GM19193 (cell line): Measurements from ENCODE around the gene CYB5B.
A peak's percentile ranks its signal among the peaks of the same experiment; 100 is the strongest.

Source experiments
- POLR2A ChIP-seq: IDR thresholded peaks from 4 replicates; pipeline ENCODE4 v1.6.1; 2011; ENCODE audit not compliant: insufficient read depth, insufficient read length; ENCODE audit errors: extremely low read depth

CYB5B gene, protein sequence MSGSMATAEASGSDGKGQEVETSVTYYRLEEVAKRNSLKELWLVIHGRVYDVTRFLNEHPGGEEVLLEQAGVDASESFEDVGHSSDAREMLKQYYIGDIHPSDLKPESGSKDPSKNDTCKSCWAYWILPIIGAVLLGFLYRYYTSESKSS

DNA sequence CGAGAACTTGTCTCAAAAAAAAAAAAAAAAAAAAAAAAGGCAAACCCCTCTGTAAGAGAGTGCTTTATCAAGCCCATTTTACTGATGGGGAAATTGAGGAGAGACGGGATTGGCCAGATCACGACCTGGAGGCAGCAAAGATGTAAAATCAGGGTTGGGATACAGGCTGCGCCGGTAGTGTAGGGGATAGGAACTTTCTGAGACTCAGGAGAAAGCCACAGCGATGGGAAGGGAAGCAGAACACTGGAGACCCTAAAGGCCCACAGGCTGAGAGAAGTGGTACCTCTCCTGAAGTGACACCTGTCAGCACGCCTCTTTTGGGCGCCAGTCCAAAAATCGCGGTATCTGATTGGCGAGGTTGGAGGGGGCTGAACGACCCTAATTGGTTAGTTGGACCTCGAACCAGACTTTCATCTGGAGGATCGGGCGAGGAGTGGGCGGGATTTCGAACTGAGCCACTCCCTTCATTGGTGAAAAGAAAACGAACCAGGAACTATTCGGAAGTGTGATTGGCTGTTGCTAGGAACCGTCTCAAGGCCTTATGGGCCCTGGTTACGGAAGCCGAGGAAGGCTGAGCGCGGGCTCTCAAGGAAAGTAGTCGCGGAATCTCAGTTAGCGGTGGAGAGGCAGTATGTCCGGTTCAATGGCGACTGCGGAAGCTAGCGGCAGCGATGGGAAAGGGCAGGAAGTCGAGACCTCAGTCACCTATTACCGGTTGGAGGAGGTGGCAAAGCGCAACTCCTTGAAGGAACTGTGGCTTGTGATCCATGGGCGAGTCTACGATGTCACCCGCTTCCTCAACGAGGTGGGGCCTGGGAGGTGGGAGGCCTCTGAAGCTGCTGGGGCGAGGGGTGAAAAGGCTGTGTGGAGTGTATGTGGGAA lies at the start of gene CYB5B:
TSS of gene CYB5B (plus strand) at position 567 of the 882 bp plus-strand sequence. CDS start at position 632, 65 bp downstream.
- peak; percentile 93 for TF ChIP-seq POLR2A

DNA sequence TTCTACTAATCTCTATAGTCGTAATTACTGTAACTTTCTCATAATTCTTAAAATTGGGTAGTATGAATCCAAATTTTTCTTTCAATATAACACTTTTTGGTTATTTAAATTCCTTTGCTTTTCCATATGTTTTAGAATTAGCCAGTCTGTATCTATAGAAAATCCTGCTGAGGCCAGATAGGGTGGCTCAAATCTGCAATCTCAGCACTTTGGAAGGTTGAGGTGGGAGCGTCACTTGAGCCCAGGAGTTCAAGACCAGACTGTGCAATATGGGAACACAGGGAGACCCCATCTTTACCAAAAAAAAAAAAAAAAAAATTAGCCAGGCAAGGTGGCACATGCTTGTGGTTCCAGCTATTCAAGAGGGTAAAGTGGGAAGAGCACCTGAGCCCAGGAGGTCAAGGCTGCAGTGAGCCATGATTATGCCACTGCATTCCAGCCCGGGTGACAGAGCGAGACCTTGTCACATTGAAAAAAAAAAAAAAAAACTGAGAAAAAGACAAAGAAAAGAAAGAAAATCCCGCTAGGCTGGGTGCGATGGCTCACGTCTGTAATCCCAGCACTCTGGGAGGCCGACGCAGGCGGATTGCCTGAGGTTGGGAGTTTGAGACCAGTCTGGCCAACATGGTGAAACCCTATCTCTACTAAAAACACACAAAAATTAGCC lies 47.9 kb upstream of the CYB5B start:
- no peak for TF ChIP-seq POLR2A

DNA sequence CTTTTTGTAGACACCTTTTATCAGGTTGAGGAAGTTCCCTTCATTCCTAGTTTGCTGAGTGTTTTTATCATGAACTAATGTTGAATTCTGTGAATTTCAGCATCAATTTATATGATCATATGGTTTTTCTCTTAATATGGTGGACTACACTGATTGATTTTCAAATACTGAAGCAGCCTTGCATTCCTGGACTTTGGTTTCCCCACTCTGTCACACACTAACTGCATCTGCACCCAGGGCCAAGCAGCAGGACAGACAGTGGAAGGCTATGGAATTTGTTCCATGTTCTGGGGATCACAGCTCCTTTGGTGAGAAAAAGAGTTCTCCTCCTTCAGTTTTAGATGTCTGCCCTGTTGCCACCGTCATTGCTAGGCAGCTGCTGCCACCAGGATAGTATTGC lies 46.4 kb upstream of the CYB5B start:
- no peak for TF ChIP-seq POLR2A

DNA sequence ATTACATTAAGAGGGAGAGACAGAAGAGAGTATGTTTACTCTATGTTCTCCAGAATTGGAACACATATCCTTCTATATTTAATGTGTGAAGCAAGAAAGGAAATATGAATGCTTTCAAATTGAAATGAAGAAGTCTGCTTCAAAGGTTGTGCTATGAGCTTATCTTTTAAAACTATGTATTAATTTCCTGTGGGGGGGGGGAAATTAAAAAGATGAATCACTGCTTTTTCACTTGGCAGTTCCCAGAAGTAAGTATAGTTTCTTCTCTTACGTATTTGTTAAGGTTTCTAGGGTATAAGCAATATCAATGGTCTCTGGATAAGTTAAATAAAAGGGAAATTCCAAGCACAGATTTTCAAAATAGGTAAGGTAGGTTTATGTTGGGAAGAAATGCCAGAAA lies 45.7 kb upstream of the CYB5B start:
- TF ChIP-seq POLR2A, result no peak

DNA sequence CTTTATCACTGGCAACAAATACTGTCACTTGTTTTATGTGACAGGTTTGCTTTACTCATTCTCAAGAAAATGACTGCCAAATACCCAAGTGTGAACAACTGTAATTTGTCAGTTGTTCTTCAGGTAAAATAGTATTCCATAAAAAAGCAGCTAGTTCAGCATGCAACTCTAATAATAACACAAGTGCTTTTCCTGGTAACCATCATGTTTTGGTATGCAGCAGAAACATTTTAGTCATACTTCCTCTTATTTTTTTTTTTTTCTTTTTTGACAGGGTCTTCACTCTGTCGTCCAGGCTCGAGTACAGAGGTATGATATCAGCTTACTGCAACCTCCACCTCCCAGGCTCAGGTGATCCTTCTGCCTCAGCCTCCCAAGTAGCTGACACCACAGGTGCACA lies 43.2 kb upstream of the CYB5B start:
- no peak for TF ChIP-seq POLR2A

DNA sequence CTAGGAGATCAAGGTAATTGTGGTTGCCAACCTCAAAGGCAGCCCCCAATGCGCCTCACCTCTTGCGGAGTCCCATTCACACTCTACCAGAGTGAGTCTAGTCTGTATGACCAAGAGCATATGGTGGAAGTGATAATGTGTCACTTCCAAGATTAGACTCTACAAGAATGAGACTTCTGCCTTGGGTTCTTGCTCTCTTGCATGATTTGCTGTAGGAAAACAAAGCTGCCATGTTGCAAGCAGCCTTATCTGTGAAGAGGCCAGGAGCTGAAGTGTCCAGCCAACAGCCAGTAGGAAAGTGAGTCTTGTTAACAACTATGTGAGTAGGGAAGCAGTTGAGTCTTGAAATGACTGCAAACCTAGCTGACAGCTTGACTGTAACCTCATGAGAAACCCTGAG lies 42.0 kb upstream of the CYB5B start:
- TF ChIP-seq POLR2A, result no peak

DNA sequence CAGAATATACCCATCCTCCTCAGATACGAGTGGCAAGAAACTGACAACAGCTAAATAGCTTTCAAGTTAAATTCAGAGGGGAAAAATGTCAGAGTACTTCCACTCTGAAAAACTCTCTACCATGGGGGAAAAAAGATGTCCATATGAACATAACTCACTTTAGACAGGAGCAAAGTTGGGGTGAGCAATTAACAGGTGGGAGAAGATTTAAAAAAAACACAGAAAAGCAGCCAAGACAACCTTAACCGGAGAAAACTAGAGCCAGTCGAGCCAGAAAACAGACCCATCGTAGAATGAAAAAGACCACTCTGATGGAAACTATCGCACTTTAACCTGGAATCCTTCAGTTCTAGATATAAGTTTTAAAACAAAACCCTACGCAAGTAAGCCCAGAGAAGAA lies 39.4 kb upstream of the CYB5B start:
- no peak for TF ChIP-seq POLR2A

DNA sequence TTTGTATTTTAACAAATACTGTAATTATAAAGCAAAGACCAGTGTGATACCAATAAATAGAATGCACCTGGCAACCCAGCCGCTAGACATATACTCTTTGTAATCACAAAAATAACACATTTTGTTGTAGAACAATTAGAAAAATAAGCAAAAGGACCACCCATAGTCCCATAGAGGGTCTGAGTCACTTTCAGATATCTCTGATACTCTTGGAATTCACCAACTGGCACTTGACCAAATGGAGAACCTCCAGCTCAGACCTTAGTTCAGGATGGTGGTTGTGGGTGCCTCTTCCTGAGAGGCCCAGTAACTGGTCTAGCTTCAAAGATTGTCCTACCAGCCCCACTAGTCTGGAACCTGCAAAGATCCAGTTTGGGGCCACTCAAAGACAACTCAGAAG lies 37.8 kb upstream of the CYB5B start:
- no peak for TF ChIP-seq POLR2A

DNA sequence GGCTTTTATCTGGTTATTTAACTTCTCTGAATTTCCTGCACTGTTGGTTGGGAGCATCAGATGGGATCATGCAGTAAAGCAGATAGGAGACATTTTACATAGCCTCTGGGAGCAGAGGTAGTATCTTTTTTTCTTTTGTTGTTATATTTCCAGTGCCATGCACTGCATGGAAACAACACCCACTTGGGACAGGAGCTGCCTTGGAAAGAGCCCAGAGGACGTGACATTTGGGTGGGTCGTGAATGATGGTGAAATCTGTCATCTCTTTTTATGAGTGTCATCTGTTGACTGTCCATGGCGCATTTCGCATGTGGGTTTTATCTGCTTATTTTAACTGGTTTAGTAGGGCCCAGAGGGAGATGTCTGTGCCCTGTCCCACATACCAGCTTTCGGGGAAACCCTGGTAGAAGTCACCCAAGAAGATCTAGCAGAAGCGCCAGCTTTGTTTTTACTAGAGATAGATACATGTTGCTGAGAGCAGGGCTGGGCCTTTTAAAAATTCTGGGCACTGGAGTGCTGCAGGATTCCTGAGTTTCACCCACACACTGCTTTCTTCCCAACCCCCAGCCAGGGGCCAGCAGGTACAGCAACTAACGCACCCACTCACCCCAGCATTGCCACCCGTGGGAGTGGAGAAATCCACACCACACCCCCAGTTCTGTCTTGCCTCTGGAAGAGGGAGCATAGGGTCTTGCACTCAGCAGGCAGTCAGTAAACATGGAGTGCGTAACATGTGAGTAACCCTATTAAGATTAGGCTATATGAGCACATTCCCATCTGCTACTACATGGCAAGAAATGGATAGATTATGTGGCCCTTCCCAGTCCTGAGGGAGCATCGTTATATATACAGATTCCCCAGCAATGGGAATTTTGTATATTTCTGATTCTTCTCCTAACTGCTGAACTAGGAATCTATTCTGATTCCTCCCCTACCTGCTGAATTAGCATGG lies 30.2 kb upstream of the CYB5B start:
- TF ChIP-seq POLR2A, result no peak

DNA sequence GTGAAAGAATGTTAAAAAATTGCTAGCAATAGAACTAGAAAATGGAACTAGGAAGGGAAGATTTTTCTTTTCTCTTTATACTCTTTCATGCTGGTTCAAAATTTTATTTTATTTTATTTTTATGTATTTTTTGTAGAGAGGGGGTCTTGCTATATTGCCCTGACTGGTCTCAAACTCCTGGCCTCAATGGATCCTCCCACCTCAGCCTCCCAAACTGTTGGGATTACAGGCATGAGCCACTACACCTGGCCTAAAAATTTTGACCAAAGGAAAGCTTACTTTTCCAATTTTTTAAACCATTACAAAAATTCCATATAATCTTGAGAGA lies 28.6 kb upstream of the CYB5B start:
- TF ChIP-seq POLR2A, result no peak

DNA sequence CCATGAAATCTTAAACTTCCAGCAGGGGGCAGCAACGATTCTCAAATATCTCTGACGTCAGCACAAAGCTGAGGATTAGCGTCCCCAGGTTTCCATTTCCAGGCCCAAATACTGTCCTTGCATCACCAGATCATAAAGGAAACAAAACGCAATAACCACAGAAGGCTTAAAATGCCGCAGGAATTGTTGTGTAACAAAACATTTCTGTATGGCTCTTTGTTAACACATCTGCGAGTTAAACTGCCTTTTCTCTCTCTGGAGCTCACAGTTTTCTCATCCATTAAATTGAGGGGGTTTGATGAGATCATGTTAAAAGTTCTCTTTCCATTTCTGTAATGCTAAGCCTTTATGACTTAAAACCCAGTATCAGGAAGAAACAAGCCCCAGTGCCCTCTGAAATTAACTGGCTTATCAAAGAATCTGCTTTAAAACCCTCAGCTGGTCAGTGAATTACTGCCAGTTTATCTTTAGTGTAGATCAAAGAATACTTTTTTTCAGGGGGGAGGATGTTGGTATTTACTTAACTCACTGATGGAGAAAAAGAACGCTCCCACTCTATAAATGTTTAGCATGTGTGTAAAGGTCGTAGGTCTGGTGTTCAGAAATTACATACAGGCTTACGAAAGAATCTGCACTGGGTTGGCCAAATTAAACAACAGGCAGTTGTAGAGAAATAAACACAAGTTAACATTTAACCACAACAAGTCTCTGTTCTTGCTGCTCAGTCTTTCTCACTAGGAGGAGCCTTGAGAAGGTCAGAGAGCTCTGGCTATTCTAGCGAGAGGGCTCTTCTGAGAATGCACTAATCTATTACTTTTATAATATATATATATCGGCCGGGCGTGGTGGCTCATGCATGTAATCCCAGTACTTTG lies 28.0 kb upstream of the CYB5B start:
- TF ChIP-seq POLR2A, result no peak

DNA sequence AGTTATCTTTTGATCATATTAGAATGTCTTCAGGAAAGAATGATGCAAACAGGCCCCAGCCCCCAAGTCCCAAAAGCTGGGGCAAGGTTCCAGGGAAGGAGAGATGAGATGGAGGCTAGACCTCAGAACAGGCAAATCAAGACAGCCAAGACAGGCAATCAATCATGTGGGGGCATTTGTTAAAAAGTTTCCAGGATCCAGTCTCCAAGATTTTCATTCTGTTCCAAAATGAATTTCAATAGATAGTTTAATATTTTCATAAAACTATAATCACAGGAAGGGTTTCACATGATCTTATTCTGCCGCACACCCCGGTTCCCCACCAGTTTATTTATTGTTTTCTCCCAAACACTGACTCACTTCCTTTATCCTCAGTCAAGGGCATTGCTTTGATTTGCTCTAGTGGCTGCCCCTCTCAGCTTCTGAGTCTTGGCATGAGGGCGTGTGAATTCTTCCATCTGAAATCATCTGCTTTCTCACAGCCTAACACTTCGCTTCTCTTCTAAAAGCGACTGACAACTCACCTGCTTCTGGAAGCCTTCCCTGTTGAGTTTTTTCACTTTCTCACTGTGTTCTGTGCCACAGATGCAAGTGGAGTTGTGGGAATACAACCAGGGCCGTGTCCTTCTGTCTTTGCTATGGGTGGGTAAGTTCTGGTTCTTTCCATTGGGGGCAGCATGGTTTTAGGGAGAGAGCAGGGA lies 26.4 kb upstream of the CYB5B start:
- TF ChIP-seq POLR2A, result no peak

DNA sequence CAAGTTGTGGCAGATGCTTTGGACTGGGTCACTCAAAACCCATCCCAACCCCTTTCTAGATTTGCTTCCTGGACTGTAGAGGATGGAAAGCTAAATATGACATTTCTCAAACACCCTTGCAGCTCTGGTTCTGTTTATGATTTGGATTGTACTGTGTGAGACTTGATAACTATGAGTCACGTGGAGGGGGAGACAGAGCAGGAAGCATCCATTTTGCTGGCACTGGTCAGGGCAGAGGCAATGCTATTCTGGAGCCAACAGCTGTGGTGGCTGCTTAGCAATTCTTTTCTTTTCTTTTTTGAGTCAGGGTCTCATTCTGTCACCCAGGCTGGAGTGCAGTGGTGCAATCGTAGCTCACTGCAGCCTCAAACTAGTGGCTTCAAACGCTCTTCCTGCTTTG lies 25.1 kb upstream of the CYB5B start:
- no peak for TF ChIP-seq POLR2A
